ENCODE results near the gene TSPO. TPM values are rescaled to one million over a fixed set of nuclear protein-coding genes. Genes with fewer than 3 reads are reported as not detected.

The TSPO gene
- polyA plus RNA-seq, 1 of the 3 experiments (the other 2 are of a cell fraction) = 156 TPM

DNA sequence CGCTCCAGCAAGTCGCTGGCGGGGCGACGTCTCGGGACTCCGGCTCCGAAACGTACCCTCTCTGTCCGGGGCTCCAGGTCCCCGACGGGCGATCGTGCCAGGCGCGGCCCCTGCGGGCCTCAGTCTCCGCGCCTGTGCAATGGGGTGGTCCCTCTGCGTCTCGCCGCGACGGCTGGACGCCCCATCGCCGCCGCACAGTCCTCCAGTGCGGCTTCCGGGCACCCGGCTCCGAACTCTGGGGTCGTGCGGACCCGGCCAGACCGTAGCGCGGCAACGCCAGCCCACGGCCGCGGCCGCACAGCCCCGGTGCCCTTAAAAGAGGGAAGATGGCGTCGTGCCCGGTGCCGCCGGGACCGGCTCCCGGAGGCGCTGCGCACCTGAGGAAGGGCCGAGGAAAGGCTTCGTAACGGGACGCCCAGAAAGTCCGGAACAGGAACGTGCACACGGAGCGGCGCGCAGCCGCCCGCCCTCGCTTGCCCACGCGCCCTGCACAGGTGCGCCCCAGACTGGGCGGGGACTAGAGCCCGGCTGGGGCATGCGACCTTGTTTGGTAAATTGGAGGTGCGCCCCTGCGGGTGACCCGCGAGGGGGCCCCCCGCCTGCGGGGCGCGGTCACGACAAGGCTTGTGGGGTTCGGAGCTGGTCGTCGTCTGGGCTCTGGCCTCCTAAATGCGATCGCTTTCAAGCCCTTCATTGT, 40.3 kb upstream of the TSPO start:
- Histone ChIP-seq H3K4me3 (ENCODE audit: low read depth in 2 of 2, low read length in 1 of 2) (peak overlapping the region; percentile 37 to 44), H3K79me2 (ENCODE audit: insufficient read depth) (no peaks in the 10 kb centered on the region), H3K36me3 (replicated peaks in 1 of 2; ENCODE audit: control insufficient read depth in 1 of 2, insufficient read depth in 2 of 2, low read length in 1 of 2) (no peaks in the 10 kb centered on the region), H3K9me3 (no peaks in the 10 kb centered on the region), H4K20me1 (ENCODE audit: insufficient read depth) (no peaks in the 10 kb centered on the region), H3K4me2 (peak overlapping the region; percentile 70; the same call in 1 of the 2 replicates), H3K9ac (no peak overlapping the region), H3K9me2 (no peaks in the 10 kb centered on the region), H3K4me1 (ENCODE audit: control insufficient read depth in 1 of 2, insufficient read depth in 2 of 2, low read depth in 1 of 2, low read length in 1 of 2) (no peaks in the 10 kb centered on the region; a peak in 1 of 4 replicates), H3K27ac (ENCODE audit: low read depth in 2 of 2, low read length in 1 of 2) (no peak overlapping the region), H3F3A (replicated peaks; ENCODE audit: insufficient read depth) (no peaks in the 10 kb centered on the region), H2AFZ (ENCODE audit: low read depth) (0 out of 2 replicates have a peak overlapping the region, but pooled peaks have one; percentile 46), H3K27me3 (ENCODE audit: insufficient read depth) (no peaks in the 10 kb centered on the region)
- CTCF ChIA-PET = interaction anchor here (0.6 to 1.7 kb wide), 7 partner anchors 10 to 244 kb away, joined by 3 to 5 read pairs (median 3); no protein-coding TSS in a partner anchor
- DNase-seq = peak; percentile 46
- WGBS (ENCODE audit: low lambda C conversion rate) = 2% methylated on average over 10 of the region's 86 CpGs
- no peak for TF ChIP-seq NRF1 (IDR thresholded peaks at IDR 0.05; ENCODE audit: low read depth, low read length)
- TF ChIP-seq FOXM1 (IDR thresholded peaks at IDR 0.05; ENCODE audit: low read depth) = no peak
- no peak for TF ChIP-seq YY1 (IDR thresholded peaks at IDR 0.05; ENCODE audit: low read depth)
- TF ChIP-seq POLR2AphosphoS5 (IDR thresholded peaks at IDR 0.05; ENCODE audit: low read depth, low read length) = no peak
- no peak for TF ChIP-seq EP300 (IDR thresholded peaks at IDR 0.05; ENCODE audit: borderline replicate concordance in 1 of 2, low read depth in 1 of 2, low read length in 1 of 2)
- POLR2A ChIA-PET = no interaction called here

DNA sequence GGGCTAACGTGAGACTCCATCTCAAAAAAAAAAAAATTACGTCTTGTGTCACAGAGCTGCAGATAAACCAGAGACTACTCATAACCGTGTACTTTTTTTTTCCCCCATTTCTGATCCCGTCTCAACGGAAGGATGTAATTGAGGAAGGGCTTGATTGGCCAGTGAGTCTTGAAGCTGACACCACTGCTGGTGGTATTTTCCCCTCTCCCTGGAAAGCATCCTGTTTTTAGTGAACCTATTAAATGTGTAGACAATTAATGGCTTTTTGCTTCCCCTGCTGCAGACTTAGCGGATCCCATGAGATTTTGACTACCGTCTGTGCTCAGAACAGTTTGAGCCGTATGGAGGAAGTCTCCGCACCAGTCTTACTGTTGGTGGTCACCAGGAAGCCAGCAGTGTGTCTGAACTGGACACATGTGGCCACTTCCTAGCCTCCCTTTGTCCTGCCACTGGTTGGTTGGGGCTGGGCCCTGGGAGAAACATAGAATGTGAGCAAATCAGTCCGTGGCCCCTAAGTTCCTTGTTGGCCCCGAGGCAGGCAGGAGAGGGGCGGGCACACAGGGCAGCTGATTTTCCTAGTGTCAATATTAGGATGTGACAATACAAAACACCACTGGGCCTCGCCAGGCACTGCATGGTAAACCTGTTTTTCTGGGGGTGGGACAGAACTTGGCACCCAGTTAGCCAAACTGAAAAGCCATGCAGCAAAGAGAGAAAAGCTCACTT, 37.7 kb upstream of the TSPO start:
- Histone ChIP-seq H3K9me3 (no peaks in the 10 kb centered on the region), H3K9me2 (no peaks in the 10 kb centered on the region), H3K79me2 (ENCODE audit: insufficient read depth) (no peaks in the 10 kb centered on the region), H3K27me3 (ENCODE audit: insufficient read depth) (no peaks in the 10 kb centered on the region), H3K27ac (ENCODE audit: low read depth in 2 of 2, low read length in 1 of 2) (no peak overlapping the region), H3K4me2 (no peak overlapping the region), H2AFZ (ENCODE audit: low read depth) (no peak overlapping the region), H3K4me1 (ENCODE audit: control insufficient read depth in 1 of 2, insufficient read depth in 2 of 2, low read depth in 1 of 2, low read length in 1 of 2) (no peaks in the 10 kb centered on the region; a peak in 1 of 4 replicates), H3K4me3 (ENCODE audit: low read depth in 2 of 2, low read length in 1 of 2) (no peak overlapping the region), H4K20me1 (ENCODE audit: insufficient read depth) (no peaks in the 10 kb centered on the region), H3K36me3 (replicated peaks in 1 of 2; ENCODE audit: control insufficient read depth in 1 of 2, insufficient read depth in 2 of 2, low read length in 1 of 2) (no peaks in the 10 kb centered on the region), H3F3A (replicated peaks; ENCODE audit: insufficient read depth) (no peaks in the 10 kb centered on the region), H3K9ac (no peak overlapping the region)
- DNase-seq = no peak
- POLR2A ChIA-PET = no interaction called here
- CTCF ChIA-PET = no interaction called here
- 81% methylated on average over 6 of the region's 13 CpGs for WGBS (ENCODE audit: low lambda C conversion rate)
- TF ChIP-seq, protein P1, sequence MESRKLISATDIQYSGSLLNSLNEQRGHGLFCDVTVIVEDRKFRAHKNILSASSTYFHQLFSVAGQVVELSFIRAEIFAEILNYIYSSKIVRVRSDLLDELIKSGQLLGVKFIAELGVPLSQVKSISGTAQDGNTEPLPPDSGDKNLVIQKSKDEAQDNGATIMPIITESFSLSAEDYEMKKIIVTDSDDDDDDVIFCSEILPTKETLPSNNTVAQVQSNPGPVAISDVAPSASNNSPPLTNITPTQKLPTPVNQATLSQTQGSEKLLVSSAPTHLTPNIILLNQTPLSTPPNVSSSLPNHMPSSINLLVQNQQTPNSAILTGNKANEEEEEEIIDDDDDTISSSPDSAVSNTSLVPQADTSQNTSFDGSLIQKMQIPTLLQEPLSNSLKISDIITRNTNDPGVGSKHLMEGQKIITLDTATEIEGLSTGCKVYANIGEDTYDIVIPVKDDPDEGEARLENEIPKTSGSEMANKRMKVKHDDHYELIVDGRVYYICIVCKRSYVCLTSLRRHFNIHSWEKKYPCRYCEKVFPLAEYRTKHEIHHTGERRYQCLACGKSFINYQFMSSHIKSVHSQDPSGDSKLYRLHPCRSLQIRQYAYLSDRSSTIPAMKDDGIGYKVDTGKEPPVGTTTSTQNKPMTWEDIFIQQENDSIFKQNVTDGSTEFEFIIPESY (IDR thresholded peaks at IDR 0.05; ENCODE audit: borderline replicate concordance, low read depth) = no peak
- TF ChIP-seq SIN3A (IDR thresholded peaks at IDR 0.05; ENCODE audit: borderline replicate concordance, low read depth, low read length) = no peak
- TF ChIP-seq, protein P2, sequence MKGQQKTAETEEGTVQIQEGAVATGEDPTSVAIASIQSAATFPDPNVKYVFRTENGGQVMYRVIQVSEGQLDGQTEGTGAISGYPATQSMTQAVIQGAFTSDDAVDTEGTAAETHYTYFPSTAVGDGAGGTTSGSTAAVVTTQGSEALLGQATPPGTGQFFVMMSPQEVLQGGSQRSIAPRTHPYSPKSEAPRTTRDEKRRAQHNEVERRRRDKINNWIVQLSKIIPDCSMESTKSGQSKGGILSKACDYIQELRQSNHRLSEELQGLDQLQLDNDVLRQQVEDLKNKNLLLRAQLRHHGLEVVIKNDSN (IDR thresholded peaks at IDR 0.05; ENCODE audit: borderline replicate concordance, low read depth) = no peak
- TF ChIP-seq MEF2A (IDR thresholded peaks at IDR 0.05; ENCODE audit: borderline replicate concordance, low read depth) = no peak
- no peak for TF ChIP-seq RFX5 (IDR thresholded peaks at IDR 0.05; ENCODE audit: low read length)
- TF ChIP-seq TAF1 (IDR thresholded peaks at IDR 0.05; ENCODE audit: borderline replicate concordance, low read depth, low read length) = no peak
- TF ChIP-seq, protein P3, sequence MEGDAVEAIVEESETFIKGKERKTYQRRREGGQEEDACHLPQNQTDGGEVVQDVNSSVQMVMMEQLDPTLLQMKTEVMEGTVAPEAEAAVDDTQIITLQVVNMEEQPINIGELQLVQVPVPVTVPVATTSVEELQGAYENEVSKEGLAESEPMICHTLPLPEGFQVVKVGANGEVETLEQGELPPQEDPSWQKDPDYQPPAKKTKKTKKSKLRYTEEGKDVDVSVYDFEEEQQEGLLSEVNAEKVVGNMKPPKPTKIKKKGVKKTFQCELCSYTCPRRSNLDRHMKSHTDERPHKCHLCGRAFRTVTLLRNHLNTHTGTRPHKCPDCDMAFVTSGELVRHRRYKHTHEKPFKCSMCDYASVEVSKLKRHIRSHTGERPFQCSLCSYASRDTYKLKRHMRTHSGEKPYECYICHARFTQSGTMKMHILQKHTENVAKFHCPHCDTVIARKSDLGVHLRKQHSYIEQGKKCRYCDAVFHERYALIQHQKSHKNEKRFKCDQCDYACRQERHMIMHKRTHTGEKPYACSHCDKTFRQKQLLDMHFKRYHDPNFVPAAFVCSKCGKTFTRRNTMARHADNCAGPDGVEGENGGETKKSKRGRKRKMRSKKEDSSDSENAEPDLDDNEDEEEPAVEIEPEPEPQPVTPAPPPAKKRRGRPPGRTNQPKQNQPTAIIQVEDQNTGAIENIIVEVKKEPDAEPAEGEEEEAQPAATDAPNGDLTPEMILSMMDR (IDR thresholded peaks at IDR 0.05) = no peak
- TF ChIP-seq ELF1 (IDR thresholded peaks at IDR 0.05) = no peak
- no peak for TF ChIP-seq EP300 (IDR thresholded peaks at IDR 0.05; ENCODE audit: borderline replicate concordance in 1 of 2, low read depth in 1 of 2, low read length in 1 of 2)
- TF ChIP-seq, protein P4, sequence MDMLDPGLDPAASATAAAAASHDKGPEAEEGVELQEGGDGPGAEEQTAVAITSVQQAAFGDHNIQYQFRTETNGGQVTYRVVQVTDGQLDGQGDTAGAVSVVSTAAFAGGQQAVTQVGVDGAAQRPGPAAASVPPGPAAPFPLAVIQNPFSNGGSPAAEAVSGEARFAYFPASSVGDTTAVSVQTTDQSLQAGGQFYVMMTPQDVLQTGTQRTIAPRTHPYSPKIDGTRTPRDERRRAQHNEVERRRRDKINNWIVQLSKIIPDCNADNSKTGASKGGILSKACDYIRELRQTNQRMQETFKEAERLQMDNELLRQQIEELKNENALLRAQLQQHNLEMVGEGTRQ (IDR thresholded peaks at IDR 0.05; ENCODE audit: borderline replicate concordance, low read depth, low read length) = no peak
- no peak for TF ChIP-seq RAD21 (IDR thresholded peaks at IDR 0.05; ENCODE audit: low read length)
- TF ChIP-seq GABPA (IDR thresholded peaks at IDR 0.05; ENCODE audit: low read depth) = no peak
- TF ChIP-seq MXI1 (IDR thresholded peaks at IDR 0.05; ENCODE audit: low read depth, low read length) = no peak
- TF ChIP-seq, protein P5, sequence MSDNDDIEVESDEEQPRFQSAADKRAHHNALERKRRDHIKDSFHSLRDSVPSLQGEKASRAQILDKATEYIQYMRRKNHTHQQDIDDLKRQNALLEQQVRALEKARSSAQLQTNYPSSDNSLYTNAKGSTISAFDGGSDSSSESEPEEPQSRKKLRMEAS (IDR thresholded peaks at IDR 0.05; ENCODE audit: low read depth) = no peak
- no peak for TF ChIP-seq CHD2 (IDR thresholded peaks at IDR 0.05; ENCODE audit: low read length, partially characterized antibody)
- no peak for TF ChIP-seq YY1 (IDR thresholded peaks at IDR 0.05; ENCODE audit: low read depth)
- no peak for TF ChIP-seq JUND (IDR thresholded peaks at IDR 0.05)
- no peak for TF ChIP-seq TCF12 (IDR thresholded peaks at IDR 0.05)
- no peak for TF ChIP-seq GATA2 (CRISPR knock-in tag; IDR thresholded peaks at IDR 0.05)

Measured in SK-N-SH (cell line).